Trophoblast cell (in vitro differentiated cells and primary cell): ENCODE results near the gene HUS1B.

Experiments used
- DNase-seq, 2 donors: peaks; one replicate each; pipeline ENCODE4 v3.0.0-alpha.2; 2016
- H2AFZ ChIP-seq: 2 replicates; pipeline ENCODE4 v1.6.1; 2013; ENCODE audit warnings: low read length, moderate library complexity, mild to moderate bottlenecking; ENCODE audit not compliant: insufficient read depth, poor library complexity
- H2AK5ac ChIP-seq: 2 replicates; pipeline ENCODE4 v1.6.1; 2013; ENCODE audit warnings: mild to moderate bottlenecking, low read length
- H2BK120ac ChIP-seq: 2 replicates; pipeline ENCODE4 v1.6.1; 2013; ENCODE audit warnings: low read length, mild to moderate bottlenecking, moderate library complexity; ENCODE audit not compliant: insufficient read depth, poor library complexity
- H2BK12ac ChIP-seq: 2 replicates; pipeline ENCODE4 v1.6.1; 2013; ENCODE audit warnings: mild to moderate bottlenecking, low read length, moderate library complexity
- H2BK5ac ChIP-seq: 2 replicates; pipeline ENCODE4 v1.6.1; 2013; ENCODE audit warnings: low read length, low read depth, moderate library complexity, mild to moderate bottlenecking; ENCODE audit not compliant: poor library complexity
- H3K14ac ChIP-seq: 2 replicates; pipeline ENCODE4 v1.6.1; 2013; ENCODE audit warnings: mild to moderate bottlenecking, low read length
- H3K18ac ChIP-seq: 2 replicates; pipeline ENCODE4 v1.6.1; 2013; ENCODE audit warnings: mild to moderate bottlenecking, low read length
- H3K23ac ChIP-seq: 2 replicates; pipeline ENCODE4 v1.6.1; 2013; ENCODE audit warnings: low read length
- H3K27ac ChIP-seq: 2 replicates; pipeline ENCODE4 v1.5.1; 2013; ENCODE audit warnings: low read depth, mild to moderate bottlenecking, inconsistent platforms, low read length, moderate library complexity
- H3K27me3 ChIP-seq: 2 replicates; pipeline ENCODE4 v1.6.1; 2013; ENCODE audit warnings: inconsistent platforms, mild to moderate bottlenecking, low read length, moderate library complexity; ENCODE audit not compliant: insufficient read depth
- H3K36me3 ChIP-seq, 2 experiments: 1 replicate in 1 of 2; 2 replicates in 1 of 2; pipeline ENCODE4 v1.6.1; 2013; ENCODE audit warnings: low read length in 2 of 2, mild to moderate bottlenecking in 2 of 2, moderate library complexity in 1 of 2; ENCODE audit not compliant: insufficient read depth in 2 of 2, control insufficient read depth in 1 of 2
- H3K4ac ChIP-seq: 2 replicates; pipeline ENCODE4 v1.6.1; 2013; ENCODE audit warnings: low read depth, mild to moderate bottlenecking, low read length, moderate library complexity
- H3K4me1 ChIP-seq, 2 experiments: 1 replicate in 1 of 2; 2 replicates in 1 of 2; pipeline ENCODE4 v1.6.1; 2013; ENCODE audit warnings: low read length in 2 of 2, mild to moderate bottlenecking in 2 of 2, moderate library complexity in 1 of 2; ENCODE audit not compliant: insufficient read depth in 2 of 2, control insufficient read depth in 1 of 2
- H3K4me2 ChIP-seq: 2 replicates; pipeline ENCODE4 v1.6.1; 2013; ENCODE audit warnings: inconsistent platforms, mild to moderate bottlenecking, low read length, moderate library complexity
- H3K4me3 ChIP-seq: 2 replicates; pipeline ENCODE4 v1.5.1; 2013; ENCODE audit warnings: mild to moderate bottlenecking, low read depth, low read length, inconsistent platforms
- H3K79me1 ChIP-seq: one replicate; pipeline ENCODE4 v1.6.1; 2013; ENCODE audit warnings: low read length
- H3K79me2 ChIP-seq: 2 replicates; pipeline ENCODE4 v1.6.1; 2013; ENCODE audit warnings: low read length, mild to moderate bottlenecking; ENCODE audit not compliant: control insufficient read depth, insufficient read depth, poor library complexity
- H3K9ac ChIP-seq: 2 replicates; pipeline ENCODE4 v1.6.1; 2013; ENCODE audit warnings: mild to moderate bottlenecking, low read length
- H3K9me3 ChIP-seq: 2 replicates; pipeline ENCODE4 v1.6.1; 2013; ENCODE audit warnings: low read depth, mild to moderate bottlenecking, control low read depth, inconsistent platforms, low read length; ENCODE audit not compliant: insufficient read depth
- H4K12ac ChIP-seq: 2 replicates; pipeline ENCODE4 v1.6.1; 2013; ENCODE audit warnings: low read depth, mild to moderate bottlenecking, low read length, moderate library complexity
- H4K8ac ChIP-seq: 2 replicates; pipeline ENCODE4 v1.6.1; 2013; ENCODE audit warnings: low read depth, mild to moderate bottlenecking, low read length, moderate library complexity
- H4K91ac ChIP-seq: one replicate; pipeline ENCODE4 v1.6.1; 2013; ENCODE audit warnings: low read depth, mild to moderate bottlenecking, low read length, moderate library complexity
- WGBS: extraction: QIAGEN DNeasy Blood & Tissue Kit; methylation state at CpG from one replicate; pipeline ENCODE4 v1.1.7; 2013; ENCODE audit warnings: missing lambda C conversion rate; ENCODE audit not compliant: insufficient read length, insufficient coverage; ENCODE audit errors: extremely low coverage; 5-methylcytosine and 5-hydroxymethylcytosine counted together

Gene HUS1B

DNA sequence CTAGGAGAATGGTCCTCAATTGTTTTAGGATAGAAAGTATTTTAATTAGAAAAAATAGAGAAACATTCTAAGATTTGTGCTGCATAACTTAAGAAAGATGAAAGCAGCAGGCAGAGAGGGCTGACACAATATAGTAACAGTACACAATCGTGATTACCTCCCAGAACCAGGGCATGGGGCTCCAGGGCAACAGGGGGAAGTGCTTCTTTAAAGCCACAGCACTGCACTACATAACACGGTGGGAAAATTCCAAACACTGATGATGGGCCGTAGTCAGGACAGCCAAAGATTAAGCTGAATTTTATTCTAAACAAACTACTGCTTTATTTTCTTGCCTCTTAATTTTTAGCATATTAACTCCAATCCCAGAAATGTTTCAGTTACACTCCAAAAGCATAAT lies 21.6 kb upstream of the HUS1B start:
- Histone ChIP-seq H3K79me2 (no peaks in the 10 kb centered on the region), H2BK12ac (no peak overlapping the region), H4K12ac (no peak overlapping the region), H3K4me2 (no peak overlapping the region), H4K91ac (no peak overlapping the region), H2BK120ac (no peak overlapping the region), H2BK5ac (no peak overlapping the region), H2AFZ (no peak overlapping the region), H3K4ac (no peak overlapping the region), H3K79me1 (no peaks in the 10 kb centered on the region), H3K4me3 (no peak overlapping the region), H4K8ac (no peak overlapping the region), H3K27me3 (no peaks in the 10 kb centered on the region), H3K9ac (no peak overlapping the region), H3K14ac (no peak overlapping the region), H3K23ac (no peak overlapping the region), H3K27ac (no peak overlapping the region), H3K36me3 (no peaks in the 10 kb centered on the region), H3K18ac (no peak overlapping the region), H2AK5ac (no peak overlapping the region), H3K9me3 (no peaks in the 10 kb centered on the region), H3K4me1 (no peaks in the 10 kb centered on the region)
- no CpG with 5 or more reads among the region's 3 CpGs for WGBS
- no peak for DNase-seq

- no peak overlapping the region for H3K23ac ChIP-seq
- H3K4me1 ChIP-seq = no peaks in the 10 kb centered on the region
- no peaks in the 10 kb centered on the region for H3K9me3 ChIP-seq
- H3K36me3 ChIP-seq = no peaks in the 10 kb centered on the region
- no peak overlapping the region for H2AFZ ChIP-seq
- DNase-seq = no peak
- H3K4ac ChIP-seq = no peak overlapping the region
- no CpG with 5 or more reads among the region's 4 CpGs for WGBS
- H3K9ac ChIP-seq = no peak overlapping the region
- no peak overlapping the region for H2AK5ac ChIP-seq
- H3K27me3 ChIP-seq = no peaks in the 10 kb centered on the region
- no peak overlapping the region for H4K12ac ChIP-seq
- no peak overlapping the region for H3K14ac ChIP-seq
- no peaks in the 10 kb centered on the region for H3K79me1 ChIP-seq
- H3K18ac ChIP-seq = no peak overlapping the region
- no peak overlapping the region for H4K8ac ChIP-seq
- H4K91ac ChIP-seq = no peak overlapping the region
- H3K27ac ChIP-seq = no peak overlapping the region
- H2BK5ac ChIP-seq = no peak overlapping the region
- no peak overlapping the region for H3K4me2 ChIP-seq
- no peaks in the 10 kb centered on the region for H3K79me2 ChIP-seq
- no peak overlapping the region for H3K4me3 ChIP-seq
- H2BK120ac ChIP-seq = no peak overlapping the region
- no peak overlapping the region for H2BK12ac ChIP-seq
These were observed 21.0 kb upstream of the HUS1B start for GRCh38 chr6:677919-678318.

DNA sequence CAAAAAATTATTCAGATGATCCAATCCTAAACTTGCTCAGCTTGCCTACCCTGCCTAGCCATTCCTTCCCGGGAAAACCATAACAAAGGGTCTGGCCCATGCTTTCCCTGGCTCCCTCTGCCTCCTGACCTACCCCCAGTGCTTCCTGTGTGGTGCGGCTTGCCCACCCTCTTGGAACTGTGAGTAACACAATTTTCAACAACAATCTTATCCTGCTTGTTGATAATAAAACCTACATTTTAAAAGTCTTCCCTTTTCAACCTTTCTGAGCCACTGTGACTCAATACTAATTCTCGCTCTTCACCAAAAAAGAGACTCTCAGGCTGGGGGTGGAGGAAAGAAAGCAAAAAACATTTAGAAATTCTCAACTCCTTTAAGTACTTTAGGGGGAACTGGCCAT lies 18.1 kb upstream of the HUS1B start:
- Histone ChIP-seq H3K4me1 (no peaks in the 10 kb centered on the region), H2AK5ac (no peak overlapping the region), H2BK5ac (no peak overlapping the region), H3K9ac (no peak overlapping the region), H3K36me3 (no peaks in the 10 kb centered on the region), H3K18ac (no peak overlapping the region), H3K9me3 (no peaks in the 10 kb centered on the region), H4K91ac (no peak overlapping the region), H3K4me2 (no peak overlapping the region), H2BK12ac (no peak overlapping the region), H3K27ac (no peak overlapping the region), H2AFZ (no peak overlapping the region), H3K23ac (no peak overlapping the region), H4K8ac (no peak overlapping the region), H4K12ac (no peak overlapping the region), H2BK120ac (no peak overlapping the region), H3K14ac (no peak overlapping the region), H3K79me1 (no peaks in the 10 kb centered on the region), H3K79me2 (no peaks in the 10 kb centered on the region), H3K4me3 (no peak overlapping the region), H3K4ac (peak overlapping the region; percentile 47), H3K27me3 (no peaks in the 10 kb centered on the region)
- WGBS = no CpG with 5 or more reads among the region's 3 CpGs
- no peak for DNase-seq

- no peak overlapping the region for H4K91ac ChIP-seq
- H3K4me2 ChIP-seq = no peak overlapping the region
- no peak overlapping the region for H4K8ac ChIP-seq
- no peaks in the 10 kb centered on the region for H3K4me1 ChIP-seq
- H3K36me3 ChIP-seq = no peaks in the 10 kb centered on the region
- no peak overlapping the region for H3K9ac ChIP-seq
- H3K4me3 ChIP-seq = no peak overlapping the region
- no peak overlapping the region for H3K18ac ChIP-seq
- no peak overlapping the region for H3K14ac ChIP-seq
- no peak overlapping the region for H4K12ac ChIP-seq
- H3K27me3 ChIP-seq = no peaks in the 10 kb centered on the region
- H3K79me1 ChIP-seq = no peaks in the 10 kb centered on the region
- no peaks in the 10 kb centered on the region for H3K79me2 ChIP-seq
- no peak overlapping the region for H3K27ac ChIP-seq
- DNase-seq = no peak
- no peak overlapping the region for H2AFZ ChIP-seq
- H2AK5ac ChIP-seq = no peak overlapping the region
- no peaks in the 10 kb centered on the region for H3K9me3 ChIP-seq
- H2BK120ac ChIP-seq = no peak overlapping the region
- H3K23ac ChIP-seq = no peak overlapping the region
- H3K4ac ChIP-seq = no peak overlapping the region
- H2BK5ac ChIP-seq = no peak overlapping the region
- no peak overlapping the region for H2BK12ac ChIP-seq
These were observed 17.5 kb upstream of the HUS1B start for GRCh38 chr6:674406-674805.
